ENCODE measurements around the gene TMEM163.
"Not testable (repeated sequence)": the region's sequence is repeated elsewhere in the genome, so short reads cannot be mapped to it uniquely, and the experiment has no call there.

The TMEM163 gene

GRCh38 chr2:134660626-134661402 lies 58.0 kb downstream of the TMEM163 start:
- DNase-seq: no peak

GRCh38 chr2:134659724-134660123 lies 59.1 kb downstream of the TMEM163 start:
- no peak for DNase-seq

- DNase-seq: peak; percentile 9
Observed at GRCh38 chr2:134657650-134658250, 61.0 kb downstream of the TMEM163 start.

- DNase-seq: not testable (repeated sequence)
Observed at GRCh38 chr2:134656391-134656790, 62.4 kb downstream of the TMEM163 start.

- DNase-seq: no peak
Observed at GRCh38 chr2:134648586-134648985, 70.2 kb downstream of the TMEM163 start.

- DNase-seq: no peak
Observed at GRCh38 chr2:134647607-134648256, 71.1 kb downstream of the TMEM163 start.

GRCh38 chr2:134642938-134643337 lies 75.9 kb downstream of the TMEM163 start:
- DNase-seq: no peak

- DNase-seq: no peak
Observed at GRCh38 chr2:134640494-134640893, 78.3 kb downstream of the TMEM163 start.

- no peak for DNase-seq
Observed at GRCh38 chr2:134639265-134639664, 79.5 kb downstream of the TMEM163 start.

- DNase-seq: no peak
Observed at GRCh38 chr2:134636714-134637113, 82.1 kb downstream of the TMEM163 start.

GRCh38 chr2:134634054-134634753 lies 84.6 kb downstream of the TMEM163 start:
- no peak for DNase-seq

GRCh38 chr2:134630504-134631159 lies 88.2 kb downstream of the TMEM163 start:
- DNase-seq: no peak

- DNase-seq: no peak
Observed at GRCh38 chr2:134628453-134628852, 90.3 kb downstream of the TMEM163 start.

- no peak for DNase-seq
Observed at GRCh38 chr2:134626781-134627180, 92.0 kb downstream of the TMEM163 start.

- no peak for DNase-seq
Observed at GRCh38 chr2:134625311-134625710, 93.5 kb downstream of the TMEM163 start.

GRCh38 chr2:134623796-134624195 lies 95.0 kb downstream of the TMEM163 start:
- DNase-seq: no peak

- DNase-seq: no peak
Observed at GRCh38 chr2:134623046-134623445, 95.8 kb downstream of the TMEM163 start.

GRCh38 chr2:134621939-134622705 lies 96.7 kb downstream of the TMEM163 start:
- DNase-seq: no peak

- DNase-seq: no peak
Observed at GRCh38 chr2:134619250-134619649, 99.5 kb downstream of the TMEM163 start.

GRCh38 chr2:134615480-134615879 lies 103.3 kb downstream of the TMEM163 start:
- not testable (repeated sequence) for DNase-seq

GRCh38 chr2:134611316-134611715 lies 107.5 kb downstream of the TMEM163 start:
- DNase-seq: no peak

GRCh38 chr2:134610871-134611270 lies 107.9 kb downstream of the TMEM163 start:
- DNase-seq: no peak
